NCI-H82 treated with DMSO at 0.1 percent for 48 hours (cell line): Measurements from ENCODE around the gene PPM1J.
"Not testable (repeated sequence)": the region's sequence is repeated elsewhere in the genome, so short reads cannot be mapped to it uniquely, and the experiment has no call there.

ENCODE experiments used
- DNase-seq: peaks from one replicate; lab custom pipeline; 2025; ENCODE audit not compliant: unreplicated experiment; lab: John Stamatoyannopoulos, UW

Gene PPM1J, protein sequence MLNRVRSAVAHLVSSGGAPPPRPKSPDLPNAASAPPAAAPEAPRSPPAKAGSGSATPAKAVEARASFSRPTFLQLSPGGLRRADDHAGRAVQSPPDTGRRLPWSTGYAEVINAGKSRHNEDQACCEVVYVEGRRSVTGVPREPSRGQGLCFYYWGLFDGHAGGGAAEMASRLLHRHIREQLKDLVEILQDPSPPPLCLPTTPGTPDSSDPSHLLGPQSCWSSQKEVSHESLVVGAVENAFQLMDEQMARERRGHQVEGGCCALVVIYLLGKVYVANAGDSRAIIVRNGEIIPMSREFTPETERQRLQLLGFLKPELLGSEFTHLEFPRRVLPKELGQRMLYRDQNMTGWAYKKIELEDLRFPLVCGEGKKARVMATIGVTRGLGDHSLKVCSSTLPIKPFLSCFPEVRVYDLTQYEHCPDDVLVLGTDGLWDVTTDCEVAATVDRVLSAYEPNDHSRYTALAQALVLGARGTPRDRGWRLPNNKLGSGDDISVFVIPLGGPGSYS

DNA sequence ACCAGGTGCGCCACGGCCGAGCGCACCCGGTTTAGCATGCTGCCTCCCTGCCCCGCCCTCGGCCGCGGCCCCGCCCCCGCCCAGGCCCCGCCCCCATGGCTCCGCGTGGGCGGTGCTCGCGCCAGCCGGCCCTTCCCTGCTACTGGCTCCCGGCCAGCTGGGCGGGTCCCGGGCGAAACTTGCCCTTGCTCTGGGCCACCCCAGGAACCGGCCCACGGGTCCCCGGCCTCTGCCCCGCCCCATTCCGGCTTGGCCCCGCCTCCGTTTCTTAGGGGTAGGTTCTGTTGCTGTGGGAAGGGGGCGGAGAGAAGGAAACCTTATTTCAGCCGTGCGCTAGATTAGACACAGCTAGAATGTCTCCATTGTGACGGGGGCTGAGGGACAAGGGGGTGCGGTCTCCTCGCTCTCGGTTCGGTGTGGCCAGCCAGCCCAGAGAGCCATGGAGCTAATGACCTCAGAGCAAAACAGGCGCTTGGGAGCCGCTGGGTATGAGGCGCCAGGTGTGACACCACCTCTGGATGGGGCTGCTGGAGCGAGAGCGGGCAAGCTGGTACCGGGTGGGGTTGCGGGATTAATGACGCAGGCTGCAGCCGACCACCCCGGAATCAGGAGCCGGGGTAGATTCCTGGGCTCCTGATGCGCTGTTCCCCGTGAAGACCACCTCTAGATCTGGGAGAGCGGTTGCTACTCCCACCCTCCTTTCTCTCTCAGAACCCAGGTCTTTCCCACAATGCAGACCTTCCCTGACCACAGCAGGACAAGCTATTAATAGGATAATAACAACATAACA is at the start of gene PPM1J:
TSS of gene PPM1J (minus strand) at position 69 of the 790 bp plus-strand sequence. CDS start at position 38, 31 bp downstream.
- DNase-seq: peak; percentile 86

DNA sequence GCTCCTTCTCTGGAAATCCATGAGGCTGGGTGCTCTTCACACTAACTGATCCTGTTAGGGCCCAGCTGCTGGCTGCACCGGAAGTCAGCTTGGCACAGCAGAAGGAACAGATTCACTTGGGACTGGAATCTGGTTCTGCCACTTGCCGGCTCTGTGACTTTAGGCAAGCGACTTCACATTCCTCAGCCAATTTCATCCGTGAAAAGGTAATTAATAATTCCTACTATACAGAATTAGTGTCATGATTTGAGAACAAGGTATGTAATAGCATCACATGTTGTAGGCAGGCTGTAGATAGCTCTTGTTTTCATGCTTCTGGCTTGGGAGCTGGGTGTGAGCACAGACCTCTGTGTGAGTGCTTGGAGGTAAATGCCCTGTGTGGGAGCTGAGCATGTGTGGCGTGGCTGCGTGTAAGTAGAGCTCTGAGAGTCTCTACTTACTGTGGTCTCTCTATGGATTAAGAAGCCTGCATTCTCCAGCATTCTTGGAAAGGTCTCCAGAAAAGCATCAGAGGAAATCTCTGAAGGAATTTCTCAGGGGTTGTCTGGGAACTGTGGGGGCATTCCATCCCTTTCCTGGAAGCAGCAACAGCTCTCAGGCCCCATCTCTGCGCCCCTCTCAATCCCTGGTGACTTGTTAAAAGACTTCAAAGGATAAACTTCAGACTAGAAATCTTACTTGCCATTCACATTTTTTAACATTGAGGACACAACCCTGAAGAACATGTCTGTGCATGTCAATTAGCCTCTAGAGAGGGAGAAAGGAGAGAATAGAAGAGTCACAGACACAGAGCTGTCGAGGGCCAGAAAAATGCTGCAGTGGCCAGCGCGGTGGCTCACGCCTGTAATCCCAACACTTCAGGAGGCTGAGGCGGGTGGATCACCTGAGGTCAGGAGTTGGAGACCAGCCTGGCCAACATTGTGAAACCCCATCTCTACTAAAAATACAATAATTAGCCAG is 47.7 kb upstream of the PPM1J start:
- peak; percentile 89 for DNase-seq

DNA sequence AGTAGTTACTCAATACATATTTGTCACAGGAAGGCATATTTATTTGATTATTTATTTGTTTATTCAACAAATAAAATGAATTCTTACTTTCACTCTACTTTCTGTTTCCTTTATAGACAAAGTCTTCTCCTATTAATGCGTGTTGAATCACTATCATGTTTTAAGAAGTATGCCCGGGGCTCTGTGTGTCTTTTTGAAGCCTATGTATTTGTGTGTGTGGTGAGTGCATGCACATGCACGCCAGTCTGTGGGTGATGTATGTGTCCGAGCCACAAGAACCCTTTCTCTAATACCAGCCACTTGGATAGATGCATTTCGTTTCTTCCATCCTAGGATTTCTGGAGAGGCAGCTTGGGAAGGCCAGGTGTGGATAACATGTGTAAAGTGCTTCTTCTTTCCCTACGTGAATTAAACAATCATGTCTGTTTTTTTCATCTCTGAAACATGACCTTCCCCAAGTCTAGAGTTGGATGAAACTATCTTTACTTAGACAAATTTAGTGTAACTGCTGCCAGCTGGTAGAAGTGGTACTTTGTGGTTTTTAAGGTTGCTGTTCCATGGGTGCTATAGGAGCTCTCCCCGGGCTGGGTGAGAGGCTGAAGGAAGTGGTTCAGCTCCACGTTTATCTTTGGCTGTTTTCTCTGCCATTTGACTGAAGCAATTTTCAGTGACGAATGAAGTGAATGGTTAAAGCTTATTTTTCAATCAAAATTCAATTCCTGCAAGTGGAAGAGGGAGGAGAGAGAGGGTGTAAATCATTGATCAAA is 46.8 kb upstream of the PPM1J start:
- DNase-seq: no peak

DNA sequence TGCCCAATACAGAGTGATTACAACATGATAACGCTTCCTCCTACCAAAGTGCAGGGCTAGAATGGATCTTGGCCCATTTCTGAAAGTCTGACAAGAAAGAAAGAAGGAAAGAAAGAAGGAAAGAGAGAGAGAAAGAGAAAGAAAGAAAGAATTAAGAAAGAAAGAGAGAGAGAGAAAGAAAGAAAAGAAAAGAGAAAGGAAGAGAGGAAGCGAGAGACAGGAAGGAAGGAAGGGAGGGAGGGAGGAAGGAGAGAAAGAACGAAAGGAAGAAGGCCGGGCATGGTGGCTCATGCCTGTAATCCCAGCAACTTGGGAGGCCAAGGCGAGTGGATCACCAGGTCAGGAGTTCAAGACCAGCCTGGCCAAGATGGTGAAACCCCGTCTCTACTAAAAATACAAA is 44.1 kb upstream of the PPM1J start:
- DNase-seq: no peak

DNA sequence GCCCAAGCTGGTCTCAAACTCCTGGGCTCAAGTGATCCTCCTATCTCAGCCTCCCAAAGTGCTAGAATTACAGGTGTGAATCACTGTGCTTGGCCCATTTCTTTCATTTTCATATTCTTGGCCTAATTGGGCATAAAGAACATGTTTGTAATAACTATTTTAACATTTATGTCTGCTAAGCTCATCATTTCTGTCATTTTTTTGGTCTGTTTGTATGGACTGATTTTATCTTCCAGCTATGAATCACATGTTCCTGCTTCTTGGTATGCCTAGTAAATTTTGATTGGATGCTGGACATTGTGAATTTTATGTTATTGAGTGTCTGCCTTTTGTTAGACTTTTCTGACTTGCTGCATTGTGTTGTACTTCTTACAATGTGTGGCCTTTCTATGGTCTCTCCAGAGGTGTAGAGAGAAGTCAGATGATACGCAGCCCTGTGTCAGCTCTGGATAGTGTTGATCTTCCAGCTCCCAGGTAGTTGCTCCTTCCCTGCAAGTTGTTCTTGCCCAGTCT is 39.0 kb upstream of the PPM1J start:
- no peak for DNase-seq

DNA sequence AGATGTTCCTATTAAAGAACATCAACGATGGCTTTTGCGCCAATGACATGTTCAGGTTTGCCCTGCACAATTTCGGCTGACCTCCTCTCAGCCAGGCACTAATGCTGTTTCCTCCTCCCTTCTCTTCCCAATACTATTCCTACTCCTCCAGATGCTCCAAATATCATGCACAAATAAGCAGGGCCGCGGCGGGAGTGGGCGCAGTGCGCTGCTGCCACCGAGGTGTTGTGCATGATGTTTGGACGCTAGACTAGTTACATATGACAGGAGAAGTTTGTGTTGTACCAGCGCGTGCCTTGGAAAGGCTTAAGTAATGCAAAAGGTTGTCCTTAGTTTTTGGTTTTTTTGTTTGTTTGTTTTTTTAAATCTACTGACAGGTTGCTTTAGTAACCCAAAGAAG is 33.3 kb upstream of the PPM1J start:
- no peak for DNase-seq

DNA sequence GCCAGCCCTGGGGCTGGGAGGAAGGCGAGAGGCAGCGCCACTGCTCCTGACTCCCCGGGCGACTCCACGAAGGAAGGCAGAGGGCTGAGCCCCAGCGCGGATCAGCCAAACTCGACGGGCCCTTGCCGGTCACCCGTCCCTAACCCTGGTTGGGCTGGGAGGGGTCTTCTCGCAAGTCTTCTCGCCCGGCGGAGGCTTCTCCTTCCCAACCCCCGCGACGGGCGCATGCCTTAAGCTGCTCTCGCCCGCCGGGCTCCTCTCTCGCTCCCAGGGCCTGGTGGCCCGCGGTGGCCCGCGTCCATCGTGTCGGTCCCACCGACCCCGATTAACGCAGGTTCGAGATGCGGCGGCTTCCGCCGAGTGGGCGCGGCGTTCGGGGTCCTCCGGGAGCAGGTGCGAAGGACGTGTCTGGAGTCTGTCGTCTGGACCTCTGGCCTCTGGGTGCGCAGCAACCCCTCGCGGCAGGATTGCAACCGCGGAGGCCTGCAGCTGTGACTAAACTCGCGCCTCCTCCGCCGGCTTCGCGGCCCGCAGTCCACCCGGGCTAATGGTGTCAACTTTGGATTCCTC is 29.0 kb upstream of the PPM1J start:
- no peak for DNase-seq

DNA sequence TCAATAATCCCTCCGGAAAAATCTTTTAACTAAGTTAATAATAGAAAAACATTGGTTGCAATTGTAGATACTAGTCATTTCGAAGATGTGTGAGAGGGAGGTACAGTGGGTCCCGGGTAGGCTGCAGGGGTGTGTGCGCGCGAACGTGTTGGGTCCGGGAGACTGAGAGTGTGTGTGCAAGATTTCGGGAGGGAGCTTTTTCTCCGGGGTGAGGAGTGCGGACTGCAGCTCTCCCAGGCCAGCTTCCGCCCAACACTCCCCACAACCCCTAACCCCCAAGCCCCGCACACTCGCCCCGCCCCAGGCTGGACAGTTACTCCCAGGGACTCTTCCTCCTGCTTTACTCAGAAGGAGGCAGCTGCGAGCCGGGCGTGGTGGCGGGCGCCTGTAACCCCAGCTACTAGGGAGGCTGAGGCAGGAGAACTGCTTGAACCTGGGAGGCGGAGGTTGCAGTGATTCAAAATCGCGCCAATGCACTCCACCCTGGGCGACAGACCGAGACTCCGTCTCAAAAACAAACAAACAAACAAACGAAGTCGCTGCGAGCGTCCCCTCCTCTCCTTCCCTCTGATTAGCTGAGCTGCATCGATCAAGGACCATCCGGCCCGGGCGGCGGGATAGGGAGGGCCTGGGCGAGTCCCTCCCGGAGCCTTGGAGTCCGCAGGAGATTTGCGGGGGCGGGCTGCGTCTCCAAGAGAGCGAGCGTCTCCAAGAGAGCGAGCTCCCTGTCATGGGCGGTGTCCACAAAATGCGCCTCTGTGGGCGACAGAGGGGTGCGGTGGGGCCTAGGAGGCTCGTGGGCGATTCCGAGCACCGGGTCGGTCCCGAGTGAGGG is 28.3 kb upstream of the PPM1J start:
- no peak for DNase-seq

DNA sequence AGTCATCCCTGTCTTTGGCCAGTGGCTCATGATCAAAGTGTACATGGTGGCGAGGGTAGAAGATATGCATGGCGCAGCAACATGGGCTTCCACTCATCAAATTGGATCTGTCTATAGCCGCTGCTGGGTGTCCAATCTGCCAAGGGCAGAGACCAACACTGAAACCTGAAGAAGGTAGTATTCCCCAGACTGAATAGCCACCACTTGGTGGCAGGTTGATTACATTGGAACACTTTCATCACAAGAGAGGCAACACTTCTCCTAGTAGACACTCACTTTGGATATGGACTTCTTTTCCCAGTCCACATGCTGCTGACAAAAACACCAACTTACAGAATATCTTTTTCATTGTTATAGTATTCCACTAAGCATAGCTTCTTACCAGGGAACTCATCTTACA is 22.4 kb upstream of the PPM1J start:
- no peak for DNase-seq

DNA sequence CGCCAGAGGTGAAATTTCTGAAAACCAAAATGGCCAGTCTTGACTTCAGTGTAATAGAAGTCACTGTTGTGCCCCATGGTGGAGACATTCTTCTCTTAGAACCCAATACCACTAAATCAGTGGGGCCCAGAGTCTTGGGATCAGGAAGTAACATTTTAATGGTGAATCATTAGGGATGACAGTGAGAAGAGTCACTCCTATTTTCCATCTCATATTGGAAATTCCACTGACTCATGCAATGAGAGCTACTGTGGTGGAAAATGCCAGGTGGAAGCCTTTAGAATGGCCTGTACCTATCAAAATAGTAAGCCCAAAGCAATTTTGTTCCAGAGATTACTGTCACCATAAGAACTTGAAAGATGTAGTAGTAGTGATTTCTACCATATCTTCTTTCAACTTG is 20.6 kb upstream of the PPM1J start:
- no peak for DNase-seq

DNA sequence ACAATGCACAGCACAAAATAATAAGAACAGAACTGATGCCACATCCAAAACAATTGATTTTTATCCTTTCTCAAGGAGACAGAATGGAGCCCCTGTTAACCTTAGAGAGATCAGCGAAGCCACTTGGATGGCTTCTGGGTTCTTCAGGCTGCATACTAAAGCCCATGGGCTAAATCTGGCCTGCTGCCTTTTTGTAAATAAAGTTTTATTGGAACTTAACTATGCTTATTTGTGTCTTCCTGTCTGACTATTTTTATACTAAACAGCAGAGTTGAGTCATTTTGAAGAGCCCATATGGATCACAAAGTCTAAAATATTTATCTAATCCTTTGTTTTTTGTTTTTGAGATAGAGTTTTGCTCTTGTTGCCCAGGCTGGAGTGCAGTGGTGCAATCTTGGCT is 16.3 kb upstream of the PPM1J start:
- DNase-seq: no peak

DNA sequence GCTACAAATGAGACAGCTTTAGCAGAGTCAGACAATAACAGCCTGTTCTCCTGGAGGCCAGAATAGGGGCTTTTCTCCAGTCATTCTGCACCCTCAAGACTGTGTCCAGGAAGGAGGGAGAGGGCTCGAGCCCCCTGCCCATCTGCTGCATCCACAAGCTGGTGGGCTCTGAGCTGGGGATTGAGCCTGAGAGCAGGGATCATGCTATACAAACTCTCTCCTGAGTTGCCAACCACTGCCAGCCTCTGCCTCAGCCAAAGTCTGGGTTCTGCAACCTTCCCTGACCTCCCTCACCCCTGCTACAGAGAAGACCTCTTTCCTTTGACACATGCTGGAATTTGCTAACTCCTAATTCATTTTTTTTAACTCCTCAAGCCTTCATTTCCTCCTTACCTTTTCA is 14.8 kb upstream of the PPM1J start:
- DNase-seq: peak; percentile 24

DNA sequence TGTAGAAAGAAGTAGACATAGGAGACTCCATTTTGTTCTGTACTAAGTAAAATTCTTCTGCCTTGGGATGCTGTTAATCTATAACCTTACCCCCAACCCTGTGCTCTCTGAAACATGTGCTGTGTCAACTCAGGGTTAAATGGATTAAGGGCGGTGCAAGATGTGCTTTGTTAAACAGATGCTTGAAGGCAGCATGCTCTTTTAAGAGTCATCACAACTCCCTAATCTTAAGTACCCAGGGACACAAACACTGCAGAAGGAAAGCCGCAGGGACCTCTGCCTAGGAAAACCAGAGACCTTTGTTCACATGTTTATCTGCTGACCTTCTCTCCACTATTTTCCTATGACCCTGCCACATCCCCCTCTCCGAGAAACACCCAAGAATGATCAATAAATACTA is 13.9 kb upstream of the PPM1J start:
- DNase-seq: peak; percentile 73

DNA sequence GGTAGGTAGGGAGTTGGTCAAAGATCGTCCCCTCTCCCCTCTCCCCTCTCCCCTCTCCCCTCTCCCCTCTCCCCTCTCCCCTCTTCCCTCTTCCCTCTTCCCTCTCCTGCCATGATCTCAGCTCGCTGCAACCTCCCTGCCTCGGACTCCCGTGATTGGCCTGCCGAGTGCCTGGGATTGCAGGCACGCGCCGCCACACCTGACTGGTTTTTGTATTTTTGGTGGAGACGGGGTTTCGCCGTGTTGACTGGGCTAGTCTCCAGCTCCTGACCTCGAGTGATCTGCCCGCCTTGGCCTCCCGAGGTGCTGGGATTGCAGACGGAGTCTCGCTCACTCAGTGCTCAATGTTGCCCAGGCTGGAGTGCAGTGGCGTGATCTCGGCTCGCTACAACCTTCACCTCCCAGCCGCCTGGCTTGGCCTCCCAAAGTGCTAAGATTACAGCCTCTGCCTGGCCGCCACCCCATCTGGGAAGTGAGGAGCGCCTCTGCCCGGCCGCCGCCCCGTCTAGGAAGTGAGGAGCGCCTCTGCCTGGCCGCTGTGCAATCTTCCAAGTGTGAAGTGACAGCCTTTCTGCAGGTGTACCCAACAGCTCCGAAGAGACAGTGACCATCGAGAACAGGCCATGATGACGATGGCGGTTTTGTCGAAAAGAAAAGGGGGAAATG is 13.3 kb upstream of the PPM1J start:
- DNase-seq: not testable (repeated sequence)

DNA sequence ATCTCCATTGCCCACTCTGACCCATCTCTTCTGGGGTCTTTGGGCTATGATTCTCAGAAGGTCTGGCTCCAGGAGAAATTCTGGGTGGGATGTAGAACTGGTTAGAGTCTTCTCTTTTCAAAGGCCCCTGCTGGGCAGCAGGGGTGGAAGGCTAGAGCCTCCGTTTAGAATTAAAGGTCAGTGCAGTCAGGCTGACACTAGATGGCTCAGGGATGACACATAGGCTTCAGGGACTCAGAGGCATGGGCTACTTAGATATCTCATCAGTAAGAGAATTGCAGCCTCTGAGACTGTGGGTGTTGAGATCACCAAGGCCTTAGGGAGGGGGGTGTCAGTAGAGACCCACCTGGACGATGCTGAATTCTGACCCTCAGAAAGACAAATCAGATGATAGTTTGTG is 12.6 kb upstream of the PPM1J start:
- DNase-seq: no peak

DNA sequence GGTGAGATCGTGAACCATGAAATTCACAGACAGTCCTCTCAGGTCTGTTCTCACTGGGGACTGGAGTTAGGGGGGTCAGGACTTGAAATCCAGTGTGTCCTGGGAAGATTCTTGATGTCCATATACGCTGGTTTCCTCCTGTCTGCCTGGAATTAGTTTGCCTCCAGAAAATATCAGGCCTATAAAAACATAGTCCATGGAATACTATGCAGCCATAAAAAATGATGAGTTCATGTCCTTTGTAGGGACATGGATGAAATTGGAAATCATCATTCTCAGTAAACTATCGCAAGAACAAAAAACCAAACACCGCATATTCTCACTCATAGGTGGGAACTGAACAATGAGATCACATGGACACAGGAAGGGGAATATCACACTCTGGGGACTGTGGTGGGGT is 9.1 kb upstream of the PPM1J start:
- not testable (repeated sequence) for DNase-seq

DNA sequence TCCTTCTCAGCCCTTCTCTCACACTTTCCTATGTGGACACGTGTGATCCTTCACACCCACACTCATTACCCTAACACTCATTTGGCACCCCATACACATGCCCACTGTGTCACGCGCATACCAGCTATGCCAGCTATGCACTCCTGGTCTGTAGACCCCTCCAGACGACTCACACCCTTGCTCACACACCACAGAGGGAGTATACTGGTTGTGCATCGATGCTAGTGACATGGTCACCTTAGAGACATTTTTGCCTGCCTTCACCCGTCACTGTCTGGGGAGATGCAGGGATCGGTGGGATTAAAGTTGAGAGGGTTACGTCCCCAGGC is 8.3 kb upstream of the PPM1J start:
- DNase-seq: no peak
